Prostate gland (tissue), 2 donors: ENCODE results near the gene CHP2.

Source experiments
- CTCF ChIP-seq, 4 experiments: fragments of 200-600 bp in 2 of 4; fragments of 450-650 bp in 2 of 4; sonication (generic) in 2 of 4; IDR thresholded peaks; 1 replicate in 3 of 4; 2 replicates in 1 of 4; pipeline ENCODE4 v1.5.1; 2016 to 2019; ENCODE audit warnings: antibody characterized with exemption in 4 of 4, mild to moderate bottlenecking in 2 of 4, moderate library complexity in 2 of 4
- POLR2A ChIP-seq: fragments of 450-650 bp; IDR thresholded peaks from one replicate; pipeline ENCODE4 v1.6.1; 2016; ENCODE audit warnings: antibody characterized with exemption, mild to moderate bottlenecking

DNA sequence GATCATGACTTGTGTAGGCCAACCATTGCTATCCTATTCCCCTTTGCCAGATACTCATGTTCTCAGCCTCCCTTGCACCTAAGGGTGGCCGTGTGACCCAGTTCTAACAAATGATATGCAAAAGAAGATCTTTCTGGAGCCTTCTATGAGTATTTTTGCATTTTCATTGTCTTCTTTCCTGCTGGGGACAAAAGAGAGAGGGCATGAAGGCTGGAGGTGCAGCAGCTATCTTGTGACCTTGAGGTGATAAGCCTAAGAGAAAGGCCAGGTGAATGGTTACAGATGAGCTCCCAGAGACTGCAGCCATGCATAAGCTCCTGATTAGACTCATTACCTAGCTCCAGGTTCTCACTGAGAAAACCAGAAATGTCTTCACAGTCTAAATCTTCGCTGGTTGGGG is 42.1 kb downstream of the CHP2 start:
- TF ChIP-seq CTCF (IDR thresholded peaks at IDR 0.05) (no peak), POLR2A (no peak)
